K562 (cell line): ENCODE data around the gene UBE2QL1. TPM values are rescaled to one million over a fixed set of nuclear protein-coding genes. Genes with fewer than 3 reads are reported as not detected.

Experiments
- ATAC-seq: fragments of 200-7000 bp; cut with Tn5 transposase; 3 replicates; pipeline ENCODE4 v1.9.1; 2020; ENCODE audit warnings: moderate library complexity
- BruUV-seq: library from RNA; stranded (reverse); fragments of 400-500 nt; replicated peaks from 2 replicates; lab custom pipeline; 2021; lab: Mats Ljungman, UMichigan
- CTCF ChIA-PET: fragments of 300-600 bp; formaldehyde crosslinking; extraction: SDS; loops from one replicate; lab custom pipeline; 2021; ENCODE audit warnings: low intra/inter-chr PET ratio; lab: Yijun Ruan, JAX
- POLR2A ChIA-PET: fragments of 300-600, 350-650 bp; sonication (Branson Sonifier 250); formaldehyde crosslinking; extraction: SDS; loops from one replicate; lab custom pipeline; 2021; ENCODE audit warnings: antibody characterized with exemption, inconsistent platforms; lab: Yijun Ruan, JAX
- DNase-seq, 4 experiments: peaks; one replicate each; pipeline versions ENCODE4 v3.0.0 to v3.0.0-alpha.2; 2011 to 2018; ENCODE audit warnings: low spot score in 3 of 4, mixed read lengths in 3 of 4; ENCODE audit errors: extremely low read depth in 1 of 4
- FAIRE-seq: peaks from 2 replicates; lab custom pipeline; 2011; peaks lifted over from hg19 to GRCh38; lab: Jason Lieb, UNC
- H2AFZ ChIP-seq: 2 replicates; pipeline ENCODE4 v1.6.0; 2011; ENCODE audit warnings: low read depth, low read length, control low read depth, inconsistent platforms
- H3K27ac ChIP-seq: fragments of 200-600 bp; 3 replicates; pipeline ENCODE4 v1.8.0; 2011; ENCODE audit warnings: low read depth, mild to moderate bottlenecking, control low read depth, inconsistent platforms, low read length, moderate library complexity, mixed read lengths; ENCODE audit errors: extremely low read depth
- H3K27me3 ChIP-seq, 2 experiments: fragments of 300-600 bp in 1 of 2; 2 replicates in 1 of 2; 3 replicates in 1 of 2; pipeline versions ENCODE4 v1.6.0 to v1.8.0; 2011; ENCODE audit warnings: inconsistent platforms in 2 of 2, low read length in 2 of 2, mild to moderate bottlenecking in 1 of 2, mixed read lengths in 1 of 2, moderate library complexity in 1 of 2; ENCODE audit not compliant: control insufficient read depth in 2 of 2, insufficient read depth in 2 of 2
- H3K36me3 ChIP-seq: fragments of 300-600 bp; 3 replicates; pipeline ENCODE4 v1.8.0; 2011; ENCODE audit warnings: mild to moderate bottlenecking, low read length, inconsistent platforms; ENCODE audit not compliant: control insufficient read depth, insufficient read depth
- H3K4me1 ChIP-seq, 2 experiments: fragments of 200-600 bp in 1 of 2; replicated peaks in 1 of 2; 2 replicates in 1 of 2; 3 replicates in 1 of 2; pipeline versions ENCODE4 v1.5.1 to v1.8.0; 2011; ENCODE audit warnings: inconsistent platforms in 2 of 2, low read length in 2 of 2, mild to moderate bottlenecking in 1 of 2, mixed read lengths in 1 of 2, moderate library complexity in 1 of 2; ENCODE audit not compliant: control insufficient read depth in 2 of 2, insufficient read depth in 2 of 2
- H3K4me2 ChIP-seq: 2 replicates; pipeline ENCODE4 v1.6.1; 2011; ENCODE audit warnings: low read length, control low read depth, inconsistent platforms, mixed read lengths; ENCODE audit not compliant: insufficient read depth
- H3K4me3 ChIP-seq: fragments of 200-600 bp; sonication (generic), shearing (Covaris generic); 2 replicates; pipeline ENCODE4 v1.5.1; 2016; ENCODE audit warnings: control low read depth, inconsistent platforms
- H3K79me2 ChIP-seq: fragments of 200-600 bp; 3 replicates; pipeline ENCODE4 v1.8.0; 2011; ENCODE audit warnings: low read length, inconsistent platforms; ENCODE audit not compliant: control insufficient read depth, insufficient read depth
- H3K9ac ChIP-seq, 2 experiments: 2 replicates each; pipeline versions ENCODE4 v1.6.0 to v1.6.1; 2011; ENCODE audit warnings: low read depth in 2 of 2, low read length in 2 of 2, control low read depth in 1 of 2, inconsistent platforms in 1 of 2, mild to moderate bottlenecking in 1 of 2, mixed read lengths in 1 of 2; ENCODE audit not compliant: insufficient read depth in 1 of 2
- H3K9me1 ChIP-seq: one replicate; pipeline ENCODE4 v1.6.0; 2011; ENCODE audit warnings: inconsistent platforms, mild to moderate bottlenecking, low read length, moderate library complexity; ENCODE audit not compliant: control insufficient read depth, insufficient read depth
- H3K9me3 ChIP-seq: replicated peaks from 2 replicates; pipeline ENCODE4 v1.5.1; 2011; ENCODE audit warnings: low read depth, low read length, inconsistent platforms; ENCODE audit not compliant: control insufficient read depth, insufficient read depth
- H4K20me1 ChIP-seq: replicated peaks from 2 replicates; pipeline ENCODE4 v1.6.1; 2011; ENCODE audit warnings: low read length, inconsistent platforms, mixed read lengths; ENCODE audit not compliant: control insufficient read depth, insufficient read depth
- BHLHE40 ChIP-seq: IDR thresholded peaks from 2 replicates; pipeline ENCODE4 v1.6.1; 2011; ENCODE audit warnings: low read length, improper control_type of control experiment
- ESRRB ChIP-seq: fragments of 250-450 bp; sonication (Bioruptor Pico); IDR thresholded peaks from 2 replicates; pipeline ENCODE4 v1.5.0; 2020; ENCODE audit warnings: mild to moderate bottlenecking, moderate library complexity, borderline replicate concordance
- FOXJ2 ChIP-seq: fragments of 200-800 bp; sonication (Bioruptor generic); IDR thresholded peaks from 2 replicates; pipeline ENCODE4 v1.6.1; 2016; ENCODE audit warnings: missing genetic modification characterization, missing compliant biosample characterization
- GATA2 ChIP-seq: sonication (generic); formaldehyde crosslinking; IDR thresholded peaks from 2 replicates; pipeline ENCODE4 v1.4.0; 2020; ENCODE audit warnings: mild to moderate bottlenecking, missing genetic modification reagents
- HDAC6 ChIP-seq: IDR thresholded peaks from 2 replicates; pipeline ENCODE4 v1.6.1; 2012; ENCODE audit warnings: low read depth, mild to moderate bottlenecking, control low read depth, inconsistent platforms, low read length, moderate library complexity
- HDAC8 ChIP-seq: fragments of 450-650 bp; IDR thresholded peaks from 2 replicates; pipeline ENCODE4 v1.6.1; 2016; ENCODE audit warnings: mild to moderate bottlenecking, missing genetic modification characterization, moderate library complexity, missing compliant biosample characterization
- HNRNPK ChIP-seq: fragments of 200-400 bp; formaldehyde crosslinking; IDR thresholded peaks from one replicate; pipeline ENCODE4 v1.6.1; 2018; ENCODE audit warnings: mild to moderate bottlenecking, low read depth, low read length; ENCODE audit not compliant: poor library complexity, severe bottlenecking
- KAT2B ChIP-seq: IDR thresholded peaks from one replicate; pipeline ENCODE4 v1.6.1; 2012; ENCODE audit warnings: low read depth, mild to moderate bottlenecking, control low read depth, inconsistent platforms, low read length, moderate library complexity
- MTA2 ChIP-seq: fragments of 450-650 bp; IDR thresholded peaks from 2 replicates; pipeline ENCODE4 v1.6.1; 2016; ENCODE audit warnings: low read depth
- NCOA1 ChIP-seq: fragments of 450-650 bp; IDR thresholded peaks from 2 replicates; pipeline ENCODE4 v1.6.1; 2016; ENCODE audit warnings: low read depth
- NFATC3 ChIP-seq: fragments of 450-650 bp; IDR thresholded peaks from 2 replicates; pipeline ENCODE4 v1.6.1; 2017; ENCODE audit warnings: mild to moderate bottlenecking
- RAD51 ChIP-seq: fragments of 450-650 bp; IDR thresholded peaks from 2 replicates; pipeline ENCODE4 v1.7.1; 2016; ENCODE audit warnings: low read depth, mild to moderate bottlenecking, borderline replicate concordance
- RNF2 ChIP-seq: sonication (generic); IDR thresholded peaks from 2 replicates; pipeline ENCODE4 v1.6.1; 2016
- SRSF3 ChIP-seq: fragments of 200-400 bp; formaldehyde crosslinking; IDR thresholded peaks from 2 replicates; pipeline ENCODE4 v1.6.1; 2016; ENCODE audit warnings: mild to moderate bottlenecking, low read length, moderate library complexity; ENCODE audit not compliant: insufficient read depth
- ZNF699 ChIP-seq: fragments of 250-450 bp; sonication (Bioruptor Pico); IDR thresholded peaks from 2 replicates; pipeline ENCODE4 v1.8.0; 2021; ENCODE audit warnings: mild to moderate bottlenecking, moderate library complexity; ENCODE audit not compliant: insufficient replicate concordance
- WGBS: fragments of 100-300 bp; shearing (Covaris generic); methylation state at CpG from one replicate; pipeline ENCODE4 v1.1.6; 2016; ENCODE audit warnings: low coverage, mixed read lengths; ENCODE audit not compliant: insufficient coverage; ENCODE audit errors: missing lambda C conversion rate; 5-methylcytosine and 5-hydroxymethylcytosine counted together
- in situ Hi-C: fragments of 300-500 bp; cut with MboI; formaldehyde crosslinking; loops from 4 replicates; pipeline ENCODE4 v1.15.0; 2018; ENCODE audit warnings: inconsistent platforms, mixed read lengths
- intact Hi-C: fragments of 100-400 bp; cut with micrococcal nuclease; formaldehyde crosslinking; loops from 2 replicates; pipeline ENCODE4 v1.14.2; 2022
- polyA plus RNA-seq, 8 experiments: library from polyadenylated mRNA; depleted of rRNA in 4 of 8; stranded (reverse) in 5 of 8; unstranded in 3 of 8; fragments of >200 nt; fragmentation: Nextera tagmentation in 2 of 8; fragmentation: Illumina TruSeq in 1 of 8; extraction: Ambion mirVana in 2 of 8; extraction: Trizol in 1 of 8; gene quantifications; 2 replicates each; pipeline versions ENCODE4 v1.2.1 to v1.2.3, GENCODE V29; 2011 to 2014; ENCODE audit warnings: inconsistent platforms in 1 of 8, missing spikeins in 1 of 8
- total RNA-seq, 7 experiments: library from RNA; depleted of rRNA in 6 of 7; stranded (reverse); fragments of >200 nt in 6 of 7; fragmentation: Illumina TruSeq in 2 of 7; extraction: Trizol in 2 of 7; gene quantifications; 2 replicates each; pipeline versions ENCODE4 v1.2.1 to v1.2.3, GENCODE V29; 2011 to 2021; ENCODE audit warnings: low replicate concordance in 1 of 7

The UBE2QL1 gene
- total and polyA plus RNA-seq, 9 of the 15 experiments (the other 6 are each of a cell fraction or from before 2014, with no cell fraction given): not detected

GRCh38 chr5:6472792-6473191, 24.1 kb downstream of the UBE2QL1 start:
- Histone ChIP-seq H2AFZ (no peak overlapping the region), H3K4me2 (no peak overlapping the region), H3K27me3 (peaks cover 33 to 62% of the 10 kb centered on the region in 2 experiments), H3K4me3 (no peak overlapping the region), H3K27ac (no peak overlapping the region)
- TF ChIP-seq ESRRB (CRISPR knock-in tag): no peak
- TF ChIP-seq, all 486 proteins: peak for 0
- WGBS: 0% methylated on average over 5 of the region's 5 CpGs
- no peak for FAIRE-seq
- ATAC-seq: no peak
- ChIA-PET POLR2A (no interaction called here), CTCF (no interaction called here)
- intact Hi-C loops (no loop called here), in situ Hi-C loops (no loop called here)
- no peaks in the 10 kb centered on the region for H4K20me1 ChIP-seq
- H3K79me2 ChIP-seq: no peaks in the 10 kb centered on the region
- no peaks in the 10 kb centered on the region for H3K4me1 ChIP-seq
- no peak for DNase-seq
- no peak overlapping the region for H3K9ac ChIP-seq
- no TSS peak for BruUV-seq
- no peaks in the 10 kb centered on the region for H3K36me3 ChIP-seq
- H3K9me3 ChIP-seq: no peaks in the 10 kb centered on the region
- H3K9me1 ChIP-seq: no peaks in the 10 kb centered on the region

GRCh38 chr5:6473284-6473683, 24.6 kb downstream of the UBE2QL1 start:
- BruUV-seq: no TSS peak
- FAIRE-seq (no peak), ATAC-seq (no peak; the same call in 2 of the 3 replicates), DNase-seq (no peak)
- no peak overlapping the region for H3K9ac ChIP-seq
- H3K4me1 ChIP-seq: no peaks in the 10 kb centered on the region
- H4K20me1 ChIP-seq: no peaks in the 10 kb centered on the region
- POLR2A ChIA-PET: no interaction called here
- CTCF ChIA-PET: no interaction called here
- in situ Hi-C loops: no loop called here
- peaks cover 30 to 59% of the 10 kb centered on the region in 2 experiments for H3K27me3 ChIP-seq
- H2AFZ ChIP-seq: no peak overlapping the region
- under 1% methylated on average over 6 of the region's 6 CpGs for WGBS
- TF ChIP-seq HDAC6 (no peak), FOXJ2 (tag) (no peak), BHLHE40 (no peak), KAT2B (no peak), RAD51 (no peak), GATA2 (CRISPR knock-in tag) (no peak), RNF2 (no peak), NFATC3 (no peak), HNRNPK (no peak), HDAC8 (tag) (no peak), NCOA1 (no peak), ZNF699 (CRISPR knock-in tag) (no peak), MTA2 (no peak), SRSF3 (no peak)
- no peaks in the 10 kb centered on the region for H3K9me3 ChIP-seq
- H3K4me2 ChIP-seq: no peak overlapping the region
- H3K36me3 ChIP-seq: no peaks in the 10 kb centered on the region
- H3K27ac ChIP-seq: no peak overlapping the region
- H3K4me3 ChIP-seq: no peak overlapping the region
- H3K79me2 ChIP-seq: no peaks in the 10 kb centered on the region
- intact Hi-C loops: no loop called here
- H3K9me1 ChIP-seq: no peaks in the 10 kb centered on the region
